Measurements from ENCODE around the gene GIT1.

The GIT1 gene

GRCh38 chr17:29574732-29575510 is 14.5 kb downstream of the GIT1 start:
- no peak for TF ChIP-seq CTCF (IDR thresholded peaks at IDR 0.05; ENCODE audit: low read depth, low read length)
- no peak overlapping the region for H3K4me3 ChIP-seq (replicated peaks in 1 of 2; ENCODE audit: low read depth in 2 of 2, low read length in 2 of 2)
- DNase-seq (ENCODE audit: low read depth in 2 of 2): no peak

GRCh38 chr17:29573871-29574731 is 15.3 kb downstream of the GIT1 start:
- no peak for TF ChIP-seq CTCF (IDR thresholded peaks at IDR 0.05; ENCODE audit: low read depth, low read length)
- no peak overlapping the region for H3K4me3 ChIP-seq (replicated peaks in 1 of 2; ENCODE audit: low read depth in 2 of 2, low read length in 2 of 2)
- no peak for DNase-seq (ENCODE audit: low read depth in 2 of 2)

- no peak for DNase-seq (ENCODE audit: low read depth in 2 of 2)
- TF ChIP-seq CTCF (IDR thresholded peaks at IDR 0.05; ENCODE audit: low read depth, low read length): no peak
- no peak overlapping the region for H3K4me3 ChIP-seq (replicated peaks in 1 of 2; ENCODE audit: low read depth in 2 of 2, low read length in 2 of 2)
These were observed 15.9 kb downstream of the GIT1 start for GRCh38 chr17:29573558-29573869.

- peak; percentile 56 to 68 for DNase-seq (ENCODE audit: low read depth in 2 of 2)
- no peak overlapping the region for H3K4me3 ChIP-seq (replicated peaks in 1 of 2; ENCODE audit: low read depth in 2 of 2, low read length in 2 of 2)
- TF ChIP-seq CTCF (IDR thresholded peaks at IDR 0.05; ENCODE audit: low read depth, low read length): peak; percentile 62
These were observed 16.5 kb downstream of the GIT1 start for GRCh38 chr17:29572691-29573557.

GRCh38 chr17:29571883-29572681 is 17.4 kb downstream of the GIT1 start:
- DNase-seq (ENCODE audit: low read depth in 2 of 2): no peak
- H3K4me3 ChIP-seq (replicated peaks in 1 of 2; ENCODE audit: low read depth in 2 of 2, low read length in 2 of 2): no peak overlapping the region

More at GRCh38 chr17:29571883-29572681, 17.4 kb downstream of the GIT1 start:
- TF ChIP-seq CTCF (IDR thresholded peaks at IDR 0.05; ENCODE audit: low read depth, low read length): no peak

Measured in cardiac fibroblast (primary cell).